Measurements from ENCODE around the gene KRT75.

DNA sequence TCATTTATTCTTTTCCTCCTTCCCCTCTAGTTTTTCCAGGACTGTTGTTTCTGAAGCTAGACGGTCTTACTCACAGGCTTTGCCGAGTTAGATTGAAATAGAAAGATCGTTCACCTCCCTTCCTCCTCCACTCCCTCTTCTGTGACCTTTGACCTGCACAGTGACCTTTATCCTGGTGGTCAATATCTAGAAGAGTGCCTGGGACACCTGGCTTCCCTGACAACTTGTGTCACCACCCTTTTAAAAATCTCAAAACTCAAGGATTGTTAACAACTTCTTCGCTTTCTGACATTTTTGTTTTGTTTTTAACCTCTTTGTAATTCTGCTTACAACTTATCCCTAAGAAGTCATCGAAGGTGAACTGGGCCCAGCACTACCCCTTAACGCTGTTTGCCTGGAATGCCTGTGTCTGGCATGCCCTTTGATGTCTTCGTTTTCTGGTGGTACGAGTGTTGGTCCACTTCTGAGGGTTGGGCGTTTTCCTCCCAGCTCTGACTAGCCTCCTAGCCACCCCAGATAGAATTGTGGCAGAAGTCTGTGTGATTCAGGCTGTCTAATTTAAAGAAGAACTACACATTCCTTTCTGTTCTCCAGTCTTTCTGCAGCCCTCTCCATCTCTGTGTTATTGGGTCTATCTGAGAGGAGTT, 2.8 kb upstream of the KRT75 start:
- TF ChIP-seq EZH2phosphoT487 (IDR thresholded peaks at IDR 0.05; ENCODE audit: insufficient read depth, low read depth) (no peak), EZH2 (IDR thresholded peaks at IDR 0.05; ENCODE audit: insufficient read depth, poor library complexity, severe bottlenecking) (no peak)

Data from GM23248 (cell line).